GM12874 (cell line): ENCODE results near the gene GOLGA5.

ENCODE experiments used
- CTCF ChIP-seq: IDR thresholded peaks from 2 replicates; pipeline ENCODE4 v1.5.1; 2011; ENCODE audit warnings: low read depth, mild to moderate bottlenecking, control low read depth, low read length, moderate library complexity; ENCODE audit not compliant: insufficient read depth

The GOLGA5 gene

GRCh38 chr14:92861856-92862745 is 68.0 kb downstream of the GOLGA5 start:
- no peak for TF ChIP-seq CTCF

- no peak for TF ChIP-seq CTCF
Observed at GRCh38 chr14:92863286-92864080, 69.4 kb downstream of the GOLGA5 start.

- no peak for TF ChIP-seq CTCF
Observed at GRCh38 chr14:92865674-92866073, 71.6 kb downstream of the GOLGA5 start.

- TF ChIP-seq CTCF = no peak
Observed at GRCh38 chr14:92866181-92866752, 72.2 kb downstream of the GOLGA5 start.

DNA sequence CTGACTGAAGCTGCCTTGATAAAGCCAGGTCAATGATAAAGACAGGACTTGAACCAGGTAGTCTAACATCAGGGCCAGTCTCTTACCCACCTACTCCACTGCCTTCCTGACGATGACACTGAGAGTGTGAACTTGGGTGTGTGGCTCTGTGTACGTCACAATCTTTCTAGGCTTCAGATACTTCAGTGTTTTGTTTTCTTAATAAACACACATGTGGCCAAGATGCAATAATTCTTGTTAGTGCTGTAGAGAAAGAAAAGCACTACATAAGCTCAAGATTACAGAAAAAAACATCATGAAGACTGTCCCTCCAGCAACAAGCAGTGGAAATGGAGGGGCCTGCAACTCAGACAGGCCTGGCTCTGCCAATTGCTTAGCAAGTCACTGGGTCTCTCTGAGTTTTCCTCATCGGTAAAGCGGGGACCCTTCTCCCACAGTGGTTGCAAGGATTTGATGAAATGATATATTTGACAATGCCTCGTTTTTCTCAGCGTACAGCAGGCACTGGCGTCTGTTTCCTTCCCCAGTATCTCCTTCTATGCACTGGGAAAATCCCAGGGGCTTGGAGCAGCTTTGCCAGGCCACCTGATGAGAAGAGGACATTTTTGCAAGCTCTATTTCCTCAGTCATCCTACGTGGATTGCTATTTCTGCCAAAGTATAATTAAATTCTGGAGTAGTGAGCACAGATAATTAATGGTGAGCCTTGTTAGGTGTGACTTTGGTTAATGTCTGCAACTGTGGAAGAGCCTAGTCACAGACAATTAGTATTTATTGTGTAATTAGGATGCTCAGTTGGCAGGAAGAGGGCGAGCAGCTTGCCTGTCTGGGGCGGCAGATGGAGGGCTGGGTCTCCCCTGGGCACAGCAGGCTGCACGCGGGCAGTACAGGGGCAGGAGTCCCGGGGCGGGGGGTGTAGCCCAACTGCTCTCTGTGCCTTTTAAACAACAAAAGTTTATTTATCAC is 73.1 kb downstream of the GOLGA5 start:
- TF ChIP-seq CTCF = no peak

GRCh38 chr14:92874962-92875661 is 81.0 kb downstream of the GOLGA5 start:
- no peak for TF ChIP-seq CTCF
